ENCODE measurements around the gene ZBTB32. TPM values are rescaled to one million over a fixed set of nuclear protein-coding genes. Genes with fewer than 3 reads are reported as not detected.

Gene ZBTB32
- total and polyA plus RNA-seq, 2 of the 8 experiments (the other 6 are each of a cell fraction or from before 2014, with no cell fraction given) = 0.11 to 0.50 TPM

GRCh38 chr19:35715981-35716800 is 11.8 kb downstream of the ZBTB32 start (continued):
- peak; percentile 21 for TF ChIP-seq RNF2 (IDR thresholded peaks at IDR 0.05; ENCODE audit: borderline replicate concordance, low read depth, low read length, missing control alignments, poor library complexity, severe bottlenecking)
- no peak for TF ChIP-seq NANOG (IDR thresholded peaks at IDR 0.05; ENCODE audit: insufficient read depth, low read depth, low read length, poor library complexity, severe bottlenecking)
